ENCODE results near the gene IRF2BPL. TPM values are rescaled to one million over a fixed set of nuclear protein-coding genes. Genes with fewer than 3 reads are reported as not detected.

Gene IRF2BPL
- total RNA-seq (2021) (51.2 and 55.9 TPM in 2 replicates), Bru-seq, nascent RNA (percentile 72 among the genes with signal in this experiment), BruChase-seq, experiment 1, labeled RNA remaining after a 2-hour chase (percentile 94 among the genes with signal in this experiment), BruChase-seq, experiment 2, labeled RNA remaining after a 6-hour chase (percentile 68 among the genes with signal in this experiment)
- long read RNA-seq, full-length matches to known transcripts, result 39 of 39 reads
- long read RNA-seq, partial matches to known transcripts, result 0 of 39 reads
- long read RNA-seq, other reads (novel, unspliced or antisense), result 0 of 39 reads

DNA sequence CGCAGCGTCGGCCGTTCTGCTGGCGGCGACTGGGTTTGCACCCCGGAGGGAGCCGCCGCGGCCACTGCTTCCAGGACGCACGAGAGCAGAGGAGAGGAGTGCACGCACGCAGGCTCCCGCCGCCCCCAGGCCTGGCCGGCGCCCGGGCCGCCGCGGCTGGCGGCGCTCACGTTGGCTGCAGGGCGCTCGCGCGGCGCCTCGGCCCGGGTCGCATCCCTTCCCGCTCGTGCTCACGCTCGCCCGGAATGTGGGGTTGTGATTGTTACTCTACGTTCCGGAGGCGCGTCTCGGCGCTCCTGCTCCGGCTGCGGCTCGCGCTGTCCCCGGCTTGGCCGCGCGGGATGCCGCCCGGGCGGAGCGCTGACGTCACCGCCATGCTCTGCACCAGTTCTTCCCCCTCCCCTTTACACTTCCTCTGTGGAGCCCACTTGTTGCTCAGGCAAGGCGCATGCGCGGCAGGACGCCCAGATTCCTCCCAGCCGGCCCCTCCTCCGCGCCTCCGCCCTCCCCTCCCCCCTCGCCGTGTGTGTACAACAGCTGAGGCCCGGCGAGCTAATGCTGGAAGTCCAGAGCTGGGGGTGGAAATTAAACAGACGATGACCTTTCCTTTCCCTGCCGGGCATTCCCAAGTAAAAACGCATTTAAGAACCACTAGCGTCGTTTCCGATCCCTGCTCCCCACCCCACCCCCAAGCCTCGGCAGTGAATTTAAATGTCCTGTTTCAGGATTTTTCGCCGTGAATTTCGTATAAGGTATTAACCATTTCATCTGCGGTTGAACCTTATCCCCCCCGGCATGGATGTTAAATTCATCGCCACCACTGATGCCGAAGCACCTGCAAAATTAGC, at the start of gene IRF2BPL:
IRF2BPL (minus strand) TSS at position 325 of the 848 bp plus-strand sequence. CDS start 916 bp downstream, outside the sequence.
- no TSS peak for BruUV-seq (replicated peaks)
- CTCF ChIA-PET, result interaction anchor here (0.6 kb wide), 1 partner anchor 77 kb away, joined by 4 read pairs; no protein-coding TSS in a partner anchor

DNA sequence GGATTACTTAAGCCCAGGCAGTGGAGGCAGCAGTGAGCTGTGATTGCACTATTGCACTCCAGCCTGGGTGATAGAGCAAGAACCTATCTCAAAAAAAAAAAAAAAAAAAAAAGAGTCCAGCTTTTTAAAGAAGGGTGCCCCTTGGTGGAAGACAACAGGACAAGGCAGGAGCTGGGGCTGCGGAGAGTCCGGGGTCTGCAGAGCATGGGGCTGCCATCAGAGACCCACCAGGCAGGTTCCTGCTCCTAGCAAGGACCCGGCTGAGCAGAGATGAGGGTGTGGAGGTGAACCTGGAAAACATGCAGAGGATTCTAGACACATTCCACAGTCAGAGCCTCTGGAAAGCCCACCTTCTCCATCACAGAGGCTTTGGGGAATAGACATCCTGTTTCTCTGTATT, 48.5 kb upstream of the IRF2BPL start:
- POLR2A ChIA-PET (ENCODE audit: low non-redundant PET), result interaction anchor here (0.6 kb wide), 1 partner anchor 47 kb away, joined by 8 read pairs; no protein-coding TSS in a partner anchor
- intact Hi-C loops (cut with micrococcal nuclease; ENCODE audit: unreplicated experiment), result no loop called here
- Histone ChIP-seq H3K9me3 (ENCODE audit: low read depth, low read length, poor library complexity, severe bottlenecking) (no peaks in the 10 kb centered on the region), H3K4me1 (ENCODE audit: insufficient read depth, low read length, poor library complexity, severe bottlenecking) (no peaks in the 10 kb centered on the region), H3K4me3 (ENCODE audit: low read depth, low read length, poor library complexity, severe bottlenecking) (no peak overlapping the region), H3K27me3 (replicated peaks; ENCODE audit: insufficient read depth, low read depth, low read length, poor library complexity) (no peaks in the 10 kb centered on the region), H3K27ac (ENCODE audit: low read depth, low read length, poor library complexity, severe bottlenecking) (no peak overlapping the region), H3K36me3 (ENCODE audit: insufficient read depth, low read length, poor library complexity, severe bottlenecking) (no peaks in the 10 kb centered on the region)
- CTCF ChIA-PET, result interaction anchor here (0.6 to 0.8 kb wide), 2 partner anchors 201 to 532 kb away, joined by 3 to 4 read pairs; no protein-coding TSS in a partner anchor
- DNase-seq (ENCODE audit: low spot score), result no peak
- no TSS peak for BruUV-seq (replicated peaks)
- TF ChIP-seq, protein P1, sequence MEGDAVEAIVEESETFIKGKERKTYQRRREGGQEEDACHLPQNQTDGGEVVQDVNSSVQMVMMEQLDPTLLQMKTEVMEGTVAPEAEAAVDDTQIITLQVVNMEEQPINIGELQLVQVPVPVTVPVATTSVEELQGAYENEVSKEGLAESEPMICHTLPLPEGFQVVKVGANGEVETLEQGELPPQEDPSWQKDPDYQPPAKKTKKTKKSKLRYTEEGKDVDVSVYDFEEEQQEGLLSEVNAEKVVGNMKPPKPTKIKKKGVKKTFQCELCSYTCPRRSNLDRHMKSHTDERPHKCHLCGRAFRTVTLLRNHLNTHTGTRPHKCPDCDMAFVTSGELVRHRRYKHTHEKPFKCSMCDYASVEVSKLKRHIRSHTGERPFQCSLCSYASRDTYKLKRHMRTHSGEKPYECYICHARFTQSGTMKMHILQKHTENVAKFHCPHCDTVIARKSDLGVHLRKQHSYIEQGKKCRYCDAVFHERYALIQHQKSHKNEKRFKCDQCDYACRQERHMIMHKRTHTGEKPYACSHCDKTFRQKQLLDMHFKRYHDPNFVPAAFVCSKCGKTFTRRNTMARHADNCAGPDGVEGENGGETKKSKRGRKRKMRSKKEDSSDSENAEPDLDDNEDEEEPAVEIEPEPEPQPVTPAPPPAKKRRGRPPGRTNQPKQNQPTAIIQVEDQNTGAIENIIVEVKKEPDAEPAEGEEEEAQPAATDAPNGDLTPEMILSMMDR (conservative IDR thresholded peaks at IDR 0.05; ENCODE audit: low read depth, low read length), result no peak
- no peak for TF ChIP-seq EZH2 (IDR thresholded peaks at IDR 0.05; ENCODE audit: borderline replicate concordance, low read depth, low read length, poor library complexity, severe bottlenecking)

More for the DNA sequence above, at the start of gene IRF2BPL:
- no peak for TF ChIP-seq EZH2 (IDR thresholded peaks at IDR 0.05; ENCODE audit: borderline replicate concordance, low read depth, low read length, poor library complexity, severe bottlenecking)
- TF ChIP-seq, protein P1 (conservative IDR thresholded peaks at IDR 0.05; ENCODE audit: low read depth, low read length), result no peak
- Histone ChIP-seq H3K4me3 (ENCODE audit: low read depth, low read length, poor library complexity, severe bottlenecking) (peak within 1 kb of the TSS; percentile 87), H3K4me1 (ENCODE audit: insufficient read depth, low read length, poor library complexity, severe bottlenecking) (peaks cover 47% of the 10 kb centered on the region), H3K27me3 (replicated peaks; ENCODE audit: insufficient read depth, low read depth, low read length, poor library complexity) (no peaks in the 10 kb centered on the region), H3K36me3 (ENCODE audit: insufficient read depth, low read length, poor library complexity, severe bottlenecking) (peaks cover 26% of the 10 kb centered on the region), H3K27ac (ENCODE audit: low read depth, low read length, poor library complexity, severe bottlenecking) (peak within 1 kb of the TSS; percentile 97), H3K9me3 (ENCODE audit: low read depth, low read length, poor library complexity, severe bottlenecking) (no peaks in the 10 kb centered on the region)
- DNase-seq (ENCODE audit: low spot score), result peak; percentile 98
- POLR2A ChIA-PET (ENCODE audit: low non-redundant PET), result interaction anchor here (0.6 kb wide), 1 partner anchor 45 kb away, joined by 11 read pairs; no protein-coding TSS in a partner anchor
- intact Hi-C loops (cut with micrococcal nuclease; ENCODE audit: unreplicated experiment), result loop anchor here (1.0 to 5.0 kb wide), 3 partner anchors 12 to 111 kb away; no protein-coding TSS in a partner anchor

DNA sequence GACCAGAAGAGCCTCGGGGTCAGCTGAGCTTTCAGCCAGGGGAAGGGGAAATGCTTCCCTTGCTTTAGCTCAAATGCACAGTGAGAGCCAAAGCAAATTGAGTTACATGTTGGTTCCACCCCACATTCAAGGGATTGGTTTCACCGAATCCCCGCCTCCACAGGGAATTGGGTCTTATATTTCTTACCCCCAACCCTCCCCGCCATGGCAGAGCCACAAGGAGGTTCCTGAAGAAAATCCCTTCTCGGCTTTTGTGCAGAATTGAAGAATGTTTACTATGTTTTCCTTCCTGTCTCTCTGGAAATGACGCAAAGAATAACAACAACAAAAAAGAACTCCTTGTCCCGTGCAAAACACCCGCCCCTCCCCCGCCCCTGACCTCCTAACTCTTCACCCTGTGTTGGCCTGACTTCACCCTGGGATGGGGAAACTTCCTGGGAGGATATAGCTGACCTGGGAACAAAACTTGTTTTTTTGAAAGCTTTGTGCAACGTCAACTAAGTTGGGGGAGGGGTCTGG, 47.7 kb upstream of the IRF2BPL start:
- no TSS peak for BruUV-seq (replicated peaks)
- no peak overlapping the region for H3K27ac ChIP-seq (ENCODE audit: low read depth, low read length, poor library complexity, severe bottlenecking)
- H3K9me3 ChIP-seq (ENCODE audit: low read depth, low read length, poor library complexity, severe bottlenecking), result no peaks in the 10 kb centered on the region
- intact Hi-C loops (cut with micrococcal nuclease; ENCODE audit: unreplicated experiment), result no loop called here
- no peak for TF ChIP-seq EZH2 (IDR thresholded peaks at IDR 0.05; ENCODE audit: borderline replicate concordance, low read depth, low read length, poor library complexity, severe bottlenecking)
- TF ChIP-seq, protein P1 (conservative IDR thresholded peaks at IDR 0.05; ENCODE audit: low read depth, low read length), result no peak
- no peaks in the 10 kb centered on the region for H3K36me3 ChIP-seq (ENCODE audit: insufficient read depth, low read length, poor library complexity, severe bottlenecking)
- no peak for DNase-seq (ENCODE audit: low spot score)
- no peaks in the 10 kb centered on the region for H3K4me1 ChIP-seq (ENCODE audit: insufficient read depth, low read length, poor library complexity, severe bottlenecking)
- no peak overlapping the region for H3K4me3 ChIP-seq (ENCODE audit: low read depth, low read length, poor library complexity, severe bottlenecking)
- H3K27me3 ChIP-seq (replicated peaks; ENCODE audit: insufficient read depth, low read depth, low read length, poor library complexity), result no peaks in the 10 kb centered on the region
- POLR2A ChIA-PET (ENCODE audit: low non-redundant PET), result interaction anchor here (0.6 kb wide), 1 partner anchor 48 kb away, joined by 8 read pairs; no protein-coding TSS in a partner anchor
- CTCF ChIA-PET, result interaction anchor here (0.5 to 0.8 kb wide), 2 partner anchors 199 to 200 kb away, joined by 3 to 5 read pairs; no protein-coding TSS in a partner anchor

All from A673 (cell line).